ENCODE measurements around the gene SERPINB6. TPM values are rescaled to one million over a fixed set of nuclear protein-coding genes. Genes with fewer than 3 reads are reported as not detected.

SERPINB6 gene
- total and polyA plus RNA-seq, 9 of the 15 experiments (the other 6 are each of a cell fraction or from before 2014, with no cell fraction given), result 86.6 to 211 (median 143) TPM

- no peak for DNase-seq (ENCODE audit: extremely low read depth in 1 of 4, low spot score in 3 of 4)
- H3K36me3 ChIP-seq (ENCODE audit: control insufficient read depth, insufficient read depth, low read length), result peaks cover 77% of the 10 kb centered on the region
- no TSS peak for BruUV-seq (replicated peaks)
- peak overlapping the region; percentile 17; the same call in 1 of the 3 replicates for H3K27ac ChIP-seq (ENCODE audit: extremely low read depth, low read depth, low read length)
- intact Hi-C loops (cut with micrococcal nuclease), result no loop called here
- no peak for FAIRE-seq
- POLR2A ChIA-PET, result interaction anchor here (0.6 to 3.6 kb wide), 9 partner anchors 9 to 181 kb away, joined by 3 to 12 read pairs (median 6); partner anchors contain the start of gene SERPINB1
- in situ Hi-C loops (cut with MboI), result no loop called here
- H3K4me3 ChIP-seq, result no peak overlapping the region
- peak overlapping the region; percentile 54; the same call in 1 of the 2 replicates for H3K4me2 ChIP-seq (ENCODE audit: insufficient read depth, low read length)
- 97% methylated on average over 12 of the region's 12 CpGs for WGBS (ENCODE audit: insufficient coverage, low coverage, missing lambda C conversion rate)
- H3K4me1 ChIP-seq (replicated peaks in 1 of 2; ENCODE audit: control insufficient read depth in 2 of 2, insufficient read depth in 2 of 2, low read length in 2 of 2), result peaks cover 25 to 26% of the 10 kb centered on the region in 2 experiments
- CTCF ChIA-PET (ENCODE audit: low intra/inter-chr PET ratio), result interaction anchor here (0.7 to 3.3 kb wide), 4 partner anchors 16 to 106 kb away, joined by 3 to 39 read pairs (median 9); no protein-coding TSS in a partner anchor
- H4K20me1 ChIP-seq (replicated peaks; ENCODE audit: control insufficient read depth, insufficient read depth, low read length), result no peaks in the 10 kb centered on the region
- H3K9me1 ChIP-seq (ENCODE audit: control insufficient read depth, insufficient read depth, low read length), result peaks cover 5% of the 10 kb centered on the region
- ATAC-seq, result no peak
- peak overlapping the region; percentile 75 for H2AFZ ChIP-seq (ENCODE audit: low read depth, low read length)
- H3K27me3 ChIP-seq (ENCODE audit: control insufficient read depth in 2 of 2, insufficient read depth in 2 of 2, low read length in 2 of 2), result no peaks in the 10 kb centered on the region
- H3K79me2 ChIP-seq (ENCODE audit: control insufficient read depth, insufficient read depth, low read length), result no peaks in the 10 kb centered on the region; the same call in 2 of the 3 replicates
- H3K9me3 ChIP-seq (replicated peaks; ENCODE audit: control insufficient read depth, insufficient read depth, low read depth, low read length), result no peaks in the 10 kb centered on the region
- no peak overlapping the region for H3K9ac ChIP-seq (ENCODE audit: insufficient read depth in 1 of 2, low read depth in 2 of 2, low read length in 2 of 2)
- no peak for TF ChIP-seq KLF1 (tag; IDR thresholded peaks at IDR 0.05)
- peak; percentile 52; the same call in 1 of the 2 replicates for TF ChIP-seq MBD1 (CRISPR knock-in tag; IDR thresholded peaks at IDR 0.05)
- TF ChIP-seq RAD21 (CRISPR knock-in tag; conservative IDR thresholded peaks at IDR 0.05 in 1 of 2, IDR thresholded peaks at IDR 0.05 in 1 of 2), result no peak
- TF ChIP-seq ZNF584 (CRISPR knock-in tag; IDR thresholded peaks at IDR 0.05; ENCODE audit: low read depth), result no peak
- TF ChIP-seq ZC3H8 (IDR thresholded peaks at IDR 0.05), result no peak
- TF ChIP-seq MAFK (IDR thresholded peaks at IDR 0.05; ENCODE audit: low read length), result no peak
- no peak for TF ChIP-seq ZNF217 (CRISPR knock-in tag; IDR thresholded peaks at IDR 0.05)
- no peak for TF ChIP-seq ZNF75A (CRISPR knock-in tag; IDR thresholded peaks at IDR 0.05)
- no peak for TF ChIP-seq CBFA2T3 (IDR thresholded peaks at IDR 0.05)
- TF ChIP-seq ZNF586 (CRISPR knock-in tag; conservative IDR thresholded peaks at IDR 0.05), result no peak
- TF ChIP-seq TOE1 (IDR thresholded peaks at IDR 0.05; ENCODE audit: borderline replicate concordance), result 0 out of 2 replicates have a peak, but pooled peaks have one; percentile 3
- no peak for TF ChIP-seq TOE1 (CRISPR knock-in tag; IDR thresholded peaks at IDR 0.05; ENCODE audit: borderline replicate concordance, low read depth)
- TF ChIP-seq FOXJ2 (tag; IDR thresholded peaks at IDR 0.05), result no peak
- no peak for TF ChIP-seq EP300 (IDR thresholded peaks at IDR 0.05; ENCODE audit: low read length)
- no peak for TF ChIP-seq ZNF121 (CRISPR knock-in tag; conservative IDR thresholded peaks at IDR 0.05)
- TF ChIP-seq ZC3H4 (CRISPR knock-in tag; IDR thresholded peaks at IDR 0.05; ENCODE audit: borderline replicate concordance), result no peak
- TF ChIP-seq, protein P1, sequence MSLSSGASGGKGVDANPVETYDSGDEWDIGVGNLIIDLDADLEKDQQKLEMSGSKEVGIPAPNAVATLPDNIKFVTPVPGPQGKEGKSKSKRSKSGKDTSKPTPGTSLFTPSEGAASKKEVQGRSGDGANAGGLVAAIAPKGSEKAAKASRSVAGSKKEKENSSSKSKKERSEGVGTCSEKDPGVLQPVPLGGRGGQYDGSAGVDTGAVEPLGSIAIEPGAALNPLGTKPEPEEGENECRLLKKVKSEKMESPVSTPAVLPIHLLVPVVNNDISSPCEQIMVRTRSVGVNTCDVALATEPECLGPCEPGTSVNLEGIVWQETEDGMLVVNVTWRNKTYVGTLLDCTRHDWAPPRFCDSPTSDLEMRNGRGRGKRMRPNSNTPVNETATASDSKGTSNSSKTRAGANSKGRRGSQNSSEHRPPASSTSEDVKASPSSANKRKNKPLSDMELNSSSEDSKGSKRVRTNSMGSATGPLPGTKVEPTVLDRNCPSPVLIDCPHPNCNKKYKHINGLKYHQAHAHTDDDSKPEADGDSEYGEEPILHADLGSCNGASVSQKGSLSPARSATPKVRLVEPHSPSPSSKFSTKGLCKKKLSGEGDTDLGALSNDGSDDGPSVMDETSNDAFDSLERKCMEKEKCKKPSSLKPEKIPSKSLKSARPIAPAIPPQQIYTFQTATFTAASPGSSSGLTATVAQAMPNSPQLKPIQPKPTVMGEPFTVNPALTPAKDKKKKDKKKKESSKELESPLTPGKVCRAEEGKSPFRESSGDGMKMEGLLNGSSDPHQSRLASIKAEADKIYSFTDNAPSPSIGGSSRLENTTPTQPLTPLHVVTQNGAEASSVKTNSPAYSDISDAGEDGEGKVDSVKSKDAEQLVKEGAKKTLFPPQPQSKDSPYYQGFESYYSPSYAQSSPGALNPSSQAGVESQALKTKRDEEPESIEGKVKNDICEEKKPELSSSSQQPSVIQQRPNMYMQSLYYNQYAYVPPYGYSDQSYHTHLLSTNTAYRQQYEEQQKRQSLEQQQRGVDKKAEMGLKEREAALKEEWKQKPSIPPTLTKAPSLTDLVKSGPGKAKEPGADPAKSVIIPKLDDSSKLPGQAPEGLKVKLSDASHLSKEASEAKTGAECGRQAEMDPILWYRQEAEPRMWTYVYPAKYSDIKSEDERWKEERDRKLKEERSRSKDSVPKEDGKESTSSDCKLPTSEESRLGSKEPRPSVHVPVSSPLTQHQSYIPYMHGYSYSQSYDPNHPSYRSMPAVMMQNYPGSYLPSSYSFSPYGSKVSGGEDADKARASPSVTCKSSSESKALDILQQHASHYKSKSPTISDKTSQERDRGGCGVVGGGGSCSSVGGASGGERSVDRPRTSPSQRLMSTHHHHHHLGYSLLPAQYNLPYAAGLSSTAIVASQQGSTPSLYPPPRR (CRISPR knock-in tag; IDR thresholded peaks at IDR 0.05; ENCODE audit: borderline replicate concordance), result 0 out of 2 replicates have a peak, but pooled peaks have one; percentile 10
- TF ChIP-seq STAT5A (IDR thresholded peaks at IDR 0.05; ENCODE audit: borderline replicate concordance, low read length), result no peak
Observed at GRCh38 chr6:2953098-2953497, 18.3 kb downstream of the SERPINB6 start.

Data from K562 (cell line).